Inferior parietal cortex (tissue), 1 donor: ENCODE data around the gene LHPP.

Experiments
- DNase-seq: peaks from one replicate; pipeline ENCODE4 v3.0.0-alpha.2; 2016; ENCODE audit errors: extremely low spot score

The LHPP gene

DNA sequence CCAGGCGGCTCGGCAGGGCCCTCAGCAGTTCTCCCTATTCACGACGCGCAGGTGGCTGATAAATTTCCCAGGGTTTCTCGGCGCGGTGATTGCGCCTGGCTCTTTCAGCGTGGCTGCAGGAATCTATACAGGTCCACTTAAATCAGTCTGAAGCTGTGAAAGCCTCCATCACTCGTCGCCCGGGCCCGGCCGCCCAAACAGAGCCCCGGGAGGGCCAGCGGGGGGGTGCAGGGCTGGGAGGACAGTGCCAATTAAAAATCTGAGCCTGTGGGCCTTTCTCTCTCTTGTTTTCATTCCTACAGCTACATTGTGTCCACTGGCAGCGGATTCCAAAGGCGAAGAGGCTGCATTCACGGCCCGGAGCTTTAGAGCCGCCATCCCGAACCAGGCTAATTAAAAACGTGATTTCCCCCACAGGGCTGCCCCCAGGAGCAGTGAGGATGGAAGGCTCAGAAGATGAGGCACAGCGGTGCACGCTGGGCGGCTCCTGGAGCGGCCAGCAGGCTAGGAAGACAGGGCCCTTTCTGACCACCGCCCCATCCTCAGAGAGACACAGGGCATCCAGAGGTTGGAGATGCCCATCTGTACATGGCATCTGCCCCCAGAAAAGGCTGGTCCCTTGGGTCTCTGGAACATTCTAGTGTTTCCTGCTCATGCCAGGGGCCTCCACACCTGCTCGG, 181.8 kb downstream of the LHPP start:
- no peak for DNase-seq

- no peak for DNase-seq
Measured at GRCh38 chr10:124644236-124644635, 182.6 kb downstream of the LHPP start.

GRCh38 chr10:124644771-124645415, 183.3 kb downstream of the LHPP start:
- no peak for DNase-seq

DNA sequence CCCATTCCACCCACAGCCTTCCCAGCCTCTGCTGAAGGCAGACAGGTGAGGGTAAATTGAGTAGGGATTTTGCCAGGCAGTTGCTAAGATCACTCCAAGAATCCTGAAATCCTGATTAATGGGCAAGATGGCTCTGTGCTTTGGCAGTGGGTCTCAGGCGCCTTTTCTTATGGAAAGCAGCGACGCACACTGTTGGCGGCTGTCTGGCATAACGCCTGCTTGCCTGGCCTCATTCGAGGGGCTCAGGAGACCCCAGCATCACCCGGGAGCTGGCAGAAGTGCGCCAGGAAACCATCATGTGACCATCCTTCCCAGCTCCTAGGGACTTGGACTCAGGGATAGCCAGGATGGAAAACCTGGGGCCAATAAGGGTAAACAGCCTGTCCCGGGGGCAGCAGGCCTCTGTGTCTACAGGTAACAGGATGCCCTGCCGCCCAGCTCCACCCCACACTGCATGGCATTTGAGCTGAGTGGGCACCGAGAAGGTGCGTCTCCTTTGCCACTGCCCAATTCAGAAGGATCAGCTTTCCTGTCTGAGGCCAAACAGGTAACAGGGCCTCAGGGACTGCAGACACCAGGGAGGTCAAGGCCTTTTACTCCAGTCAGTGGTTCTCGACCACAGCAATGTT, 184.0 kb downstream of the LHPP start:
- DNase-seq = no peak

GRCh38 chr10:124646483-124647352, 185.1 kb downstream of the LHPP start:
- DNase-seq = no peak

- DNase-seq = no peak
Measured at GRCh38 chr10:124647421-124648130, 186.0 kb downstream of the LHPP start.

DNA sequence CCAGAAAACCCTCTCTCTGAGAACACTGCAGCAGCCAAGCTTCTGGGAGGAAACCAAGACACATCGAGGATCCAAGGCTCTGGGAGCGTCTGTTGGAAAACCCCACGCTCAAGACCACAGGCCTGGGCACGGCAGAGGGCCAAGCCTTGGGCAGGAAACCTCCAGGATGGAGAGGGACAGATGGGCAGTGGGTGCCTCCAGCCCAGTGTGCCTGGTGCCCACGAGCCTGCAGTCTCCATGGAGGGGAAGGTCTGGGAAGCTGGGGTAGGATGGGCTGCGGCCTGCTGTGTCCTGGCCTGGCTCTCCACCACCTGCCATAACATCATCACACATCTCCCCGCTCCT, 186.5 kb downstream of the LHPP start:
- no peak for DNase-seq

GRCh38 chr10:124648738-124649137, 187.1 kb downstream of the LHPP start:
- DNase-seq = peak; percentile 71

DNA sequence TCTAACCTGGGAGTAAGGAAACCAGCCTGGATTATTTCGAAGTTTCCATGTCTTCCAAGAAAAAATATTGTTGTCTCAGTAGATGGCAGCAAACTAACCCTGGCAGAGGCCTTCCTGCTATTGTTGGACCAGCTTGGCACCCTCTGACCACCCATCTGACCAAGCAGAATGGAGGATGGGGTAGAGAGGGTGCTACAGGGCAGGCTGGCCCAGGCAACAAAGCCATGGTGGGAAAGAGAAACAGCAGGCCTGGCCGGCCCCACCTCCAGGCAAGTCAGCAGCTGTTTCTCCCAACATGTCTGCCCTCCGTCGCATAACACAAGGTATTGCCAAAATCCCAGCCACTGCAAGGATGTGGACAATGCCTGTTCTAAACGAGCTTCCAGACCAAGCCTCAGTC, 187.6 kb downstream of the LHPP start:
- no peak for DNase-seq

DNA sequence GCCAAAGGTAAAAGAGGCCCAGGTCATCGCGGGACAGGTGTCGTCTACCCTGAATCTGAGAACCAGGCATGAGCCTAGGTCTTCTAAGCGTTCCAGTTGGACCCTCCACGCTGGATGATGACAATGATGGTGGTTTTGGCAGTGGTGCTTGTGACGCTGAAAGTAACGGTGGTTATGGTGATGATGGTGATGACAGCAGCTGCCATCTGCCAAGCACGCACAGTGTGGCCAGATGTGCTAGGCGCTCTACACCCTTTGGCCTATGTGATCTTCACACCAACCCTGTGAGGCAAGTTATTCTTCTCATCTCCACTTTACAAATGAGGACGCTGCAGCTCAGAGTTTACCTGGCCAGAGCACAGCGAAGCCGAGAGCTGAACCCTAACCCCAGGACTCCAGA, 188.6 kb downstream of the LHPP start:
- DNase-seq = no peak

DNA sequence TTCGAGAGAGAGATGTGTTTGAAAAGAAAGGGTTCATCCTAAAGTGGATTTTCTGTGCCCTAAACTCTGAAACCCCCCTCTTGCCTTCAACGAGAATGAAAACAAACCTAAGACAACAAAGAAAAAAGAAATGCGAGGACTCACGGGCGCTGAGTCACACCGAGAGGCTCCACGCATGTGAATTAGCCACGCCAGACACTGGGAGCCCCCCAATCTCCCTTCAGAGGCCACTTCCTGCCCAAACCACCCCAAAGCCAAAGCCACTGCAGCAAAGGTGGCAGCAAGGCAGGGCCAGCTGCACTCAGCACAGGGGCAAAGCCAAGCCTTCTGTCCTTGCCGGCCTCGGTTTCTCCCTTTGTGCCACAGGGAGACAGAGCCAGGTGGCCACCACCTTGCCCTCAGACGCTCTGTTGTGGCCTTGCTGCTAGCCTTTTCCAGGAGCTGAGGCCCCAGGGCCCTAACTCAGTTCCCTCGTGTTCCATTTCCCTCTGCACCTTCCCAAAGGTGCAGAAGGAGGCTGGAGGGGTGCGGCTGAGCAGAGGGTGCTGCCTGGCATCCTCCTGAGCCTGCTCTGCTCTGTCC, 189.3 kb downstream of the LHPP start:
- no peak for DNase-seq

DNA sequence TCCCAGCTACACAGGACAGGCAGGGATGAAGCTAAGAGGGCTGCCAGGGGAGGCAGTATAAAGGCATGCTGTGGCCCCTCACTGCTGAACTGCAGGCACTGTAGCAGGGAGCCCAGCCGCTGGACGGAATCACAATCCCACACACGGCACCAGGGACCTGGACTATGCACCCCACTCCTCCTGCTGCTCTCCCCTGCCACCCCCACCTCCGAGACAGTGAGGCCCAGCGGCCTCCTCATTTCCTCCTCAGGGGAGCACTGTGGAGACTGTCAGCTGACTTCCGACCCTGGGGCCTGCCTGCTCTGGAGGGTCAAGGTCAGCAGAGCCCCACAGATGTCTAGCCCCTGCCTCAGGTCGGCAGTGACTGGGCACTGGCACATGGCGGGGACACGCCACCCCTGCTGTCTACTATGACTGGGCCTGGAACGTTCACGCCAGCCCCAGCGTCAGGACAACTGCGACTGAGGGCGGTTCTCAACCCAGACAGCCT, 189.8 kb downstream of the LHPP start:
- DNase-seq = no peak

DNA sequence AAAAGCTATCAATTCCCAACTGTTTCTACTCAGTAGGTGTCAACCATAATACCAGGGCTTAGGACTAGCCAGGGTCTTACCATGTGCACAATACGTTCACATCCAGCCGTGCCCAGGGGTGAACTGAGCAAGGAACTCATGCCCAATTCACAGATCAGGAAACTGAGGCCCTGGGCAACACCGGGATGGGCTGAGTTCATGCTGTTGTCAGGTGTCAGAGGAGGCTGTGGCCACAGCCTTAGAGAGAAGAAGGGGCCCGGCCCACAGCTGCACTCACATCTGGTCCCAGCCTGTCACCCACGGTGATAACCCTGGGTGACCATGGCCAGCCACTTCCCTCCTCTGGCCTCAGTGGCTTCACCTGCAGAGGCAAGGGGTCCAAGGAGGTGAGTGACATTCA, 190.6 kb downstream of the LHPP start:
- DNase-seq = no peak

GRCh38 chr10:124652701-124653100, 191.1 kb downstream of the LHPP start:
- no peak for DNase-seq

GRCh38 chr10:124653311-124653710, 191.7 kb downstream of the LHPP start:
- DNase-seq = no peak

- no peak for DNase-seq
Measured at GRCh38 chr10:124653811-124654651, 192.4 kb downstream of the LHPP start.

- DNase-seq = no peak
Measured at GRCh38 chr10:124654686-124655085, 193.1 kb downstream of the LHPP start.

- no peak for DNase-seq
Measured at GRCh38 chr10:124655191-124656112, 193.8 kb downstream of the LHPP start.

GRCh38 chr10:124656113-124656490, 194.5 kb downstream of the LHPP start:
- DNase-seq = no peak
